ENCODE results near the gene TTC4. TPM values are rescaled to one million over a fixed set of nuclear protein-coding genes. Genes with fewer than 3 reads are reported as not detected.

Gene TTC4
- total RNA-seq, 1 experiment from 2014 or later = 34.7 TPM

DNA sequence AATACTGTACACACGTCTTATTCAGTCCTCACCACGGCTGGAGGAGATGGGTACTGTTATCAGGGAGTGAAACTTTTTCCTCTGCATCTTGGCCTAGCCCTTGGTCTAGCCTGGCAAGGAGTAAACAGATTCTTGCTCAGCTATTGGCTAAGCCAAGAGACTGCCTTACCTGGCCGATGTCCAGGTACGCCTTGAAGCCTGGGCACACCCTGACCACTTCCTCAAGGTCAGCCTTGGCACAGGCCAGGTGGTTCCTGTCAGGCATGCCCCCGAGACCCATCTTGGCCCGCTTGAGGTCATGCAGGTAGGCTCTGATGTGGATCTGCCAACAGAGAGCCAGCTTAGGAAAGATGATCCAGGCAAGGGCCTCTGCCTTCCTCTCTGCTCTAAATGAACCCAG, 66.5 kb downstream of the TTC4 start:
- no peaks in the 10 kb centered on the region for H3K9me2 ChIP-seq (replicated peaks; ENCODE audit: low read length)
- H3K9ac ChIP-seq (ENCODE audit: low read length) = no peak overlapping the region
- H3K79me2 ChIP-seq (ENCODE audit: low read length) = no peaks in the 10 kb centered on the region
- no peak overlapping the region for H3K27ac ChIP-seq (ENCODE audit: low read length)
- H3F3A ChIP-seq (ENCODE audit: low read length, unreplicated experiment) = no peaks in the 10 kb centered on the region
- H2AFZ ChIP-seq (ENCODE audit: low read length) = no peak overlapping the region
- H4K20me1 ChIP-seq (ENCODE audit: low read length) = no peaks in the 10 kb centered on the region
- CTCF ChIA-PET = no interaction called here
- no peaks in the 10 kb centered on the region for H3K27me3 ChIP-seq (ENCODE audit: low read length)
- DNase-seq (no peak), ATAC-seq (no peak)
- no peaks in the 10 kb centered on the region for H3K9me3 ChIP-seq (ENCODE audit: low read length)
- 0 out of 2 replicates have a peak, but pooled peaks cover 4% of the 10 kb centered on the region for H3K36me3 ChIP-seq (ENCODE audit: low read depth, low read length)
- no peak for TF ChIP-seq EZH2phosphoT487 (IDR thresholded peaks at IDR 0.05; ENCODE audit: borderline replicate concordance, low read length)
- TF ChIP-seq, protein P1, sequence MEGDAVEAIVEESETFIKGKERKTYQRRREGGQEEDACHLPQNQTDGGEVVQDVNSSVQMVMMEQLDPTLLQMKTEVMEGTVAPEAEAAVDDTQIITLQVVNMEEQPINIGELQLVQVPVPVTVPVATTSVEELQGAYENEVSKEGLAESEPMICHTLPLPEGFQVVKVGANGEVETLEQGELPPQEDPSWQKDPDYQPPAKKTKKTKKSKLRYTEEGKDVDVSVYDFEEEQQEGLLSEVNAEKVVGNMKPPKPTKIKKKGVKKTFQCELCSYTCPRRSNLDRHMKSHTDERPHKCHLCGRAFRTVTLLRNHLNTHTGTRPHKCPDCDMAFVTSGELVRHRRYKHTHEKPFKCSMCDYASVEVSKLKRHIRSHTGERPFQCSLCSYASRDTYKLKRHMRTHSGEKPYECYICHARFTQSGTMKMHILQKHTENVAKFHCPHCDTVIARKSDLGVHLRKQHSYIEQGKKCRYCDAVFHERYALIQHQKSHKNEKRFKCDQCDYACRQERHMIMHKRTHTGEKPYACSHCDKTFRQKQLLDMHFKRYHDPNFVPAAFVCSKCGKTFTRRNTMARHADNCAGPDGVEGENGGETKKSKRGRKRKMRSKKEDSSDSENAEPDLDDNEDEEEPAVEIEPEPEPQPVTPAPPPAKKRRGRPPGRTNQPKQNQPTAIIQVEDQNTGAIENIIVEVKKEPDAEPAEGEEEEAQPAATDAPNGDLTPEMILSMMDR (conservative IDR thresholded peaks at IDR 0.05; ENCODE audit: low read depth, low read length) = no peak
- TF ChIP-seq EZH2 (IDR thresholded peaks at IDR 0.05; ENCODE audit: low read length, unreplicated experiment) = no peak
- no TSS peak for BruUV-seq (replicated peaks)
- no peaks in the 10 kb centered on the region for H3K4me1 ChIP-seq (ENCODE audit: insufficient read depth, low read length)
- H3K4me3 ChIP-seq (ENCODE audit: low read length) = no peak overlapping the region
- intact Hi-C loops (cut with micrococcal nuclease) = no loop called here
- POLR2A ChIA-PET (ENCODE audit: unreplicated experiment) = no interaction called here
- no peak overlapping the region for H3K4me2 ChIP-seq (ENCODE audit: low read length)

DNA sequence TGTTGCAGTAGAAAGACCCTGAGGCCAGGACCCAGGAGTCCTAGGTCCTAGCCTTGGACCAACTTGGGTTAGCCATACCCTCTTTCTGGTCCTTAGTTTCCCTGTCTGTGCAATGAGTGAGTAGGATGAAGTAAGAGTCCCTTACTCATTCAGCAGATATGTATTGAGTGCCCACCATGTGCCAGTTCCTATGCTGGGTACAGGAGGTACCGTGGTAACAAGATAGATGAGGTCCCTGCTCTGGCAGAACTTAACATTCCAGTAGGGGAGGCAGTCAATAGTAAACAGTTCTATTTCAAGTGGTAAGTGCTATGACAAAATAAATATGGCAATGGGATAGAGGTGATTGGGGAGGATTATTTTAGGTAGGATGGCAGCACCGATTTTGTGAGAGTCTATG, 66.9 kb downstream of the TTC4 start:
- Histone ChIP-seq H3K4me2 (ENCODE audit: low read length) (no peak overlapping the region), H3K36me3 (ENCODE audit: low read depth, low read length) (0 out of 2 replicates have a peak, but pooled peaks cover 4% of the 10 kb centered on the region), H3K9me3 (ENCODE audit: low read length) (no peaks in the 10 kb centered on the region), H3K27ac (ENCODE audit: low read length) (no peak overlapping the region), H3K4me1 (ENCODE audit: insufficient read depth, low read length) (no peaks in the 10 kb centered on the region), H3K9ac (ENCODE audit: low read length) (no peak overlapping the region), H3K27me3 (ENCODE audit: low read length) (no peaks in the 10 kb centered on the region), H3K9me2 (replicated peaks; ENCODE audit: low read length) (no peaks in the 10 kb centered on the region), H2AFZ (ENCODE audit: low read length) (no peak overlapping the region), H3K79me2 (ENCODE audit: low read length) (no peaks in the 10 kb centered on the region), H3F3A (ENCODE audit: low read length, unreplicated experiment) (no peaks in the 10 kb centered on the region), H3K4me3 (ENCODE audit: low read length) (no peak overlapping the region), H4K20me1 (ENCODE audit: low read length) (no peaks in the 10 kb centered on the region)
- BruUV-seq (replicated peaks) = no TSS peak
- TF ChIP-seq, protein P1 (conservative IDR thresholded peaks at IDR 0.05; ENCODE audit: low read depth, low read length) = no peak
- TF ChIP-seq EZH2phosphoT487 (IDR thresholded peaks at IDR 0.05; ENCODE audit: borderline replicate concordance, low read length) (no peak), EZH2 (IDR thresholded peaks at IDR 0.05; ENCODE audit: low read length, unreplicated experiment) (no peak)
- DNase-seq (no peak), ATAC-seq (no peak)
- intact Hi-C loops (cut with micrococcal nuclease) = no loop called here
- ChIA-PET CTCF (no interaction called here), POLR2A (ENCODE audit: unreplicated experiment) (no interaction called here)

DNA sequence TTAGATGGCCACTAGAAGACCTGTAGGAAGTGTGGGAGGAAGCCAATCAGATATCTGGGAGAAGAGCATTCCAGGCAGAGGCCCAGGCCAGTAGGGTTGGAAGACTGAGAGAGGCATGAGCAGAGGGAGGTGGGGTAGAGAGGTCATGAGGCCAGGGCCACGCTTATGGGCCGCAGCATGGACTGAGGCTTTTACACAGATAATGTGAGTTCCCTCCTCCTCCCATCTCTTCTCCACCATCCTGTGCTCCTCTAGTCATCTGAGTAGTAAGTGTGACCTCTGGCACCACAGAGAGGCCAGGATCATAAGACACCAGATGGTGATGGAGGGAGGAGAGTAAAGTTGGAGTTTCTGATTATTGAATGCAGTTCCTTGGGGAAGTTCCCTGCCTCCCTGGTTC, 68.4 kb downstream of the TTC4 start:
- Histone ChIP-seq H3F3A (ENCODE audit: low read length, unreplicated experiment) (no peaks in the 10 kb centered on the region), H3K36me3 (ENCODE audit: low read depth, low read length) (0 out of 2 replicates have a peak, but pooled peaks cover 4% of the 10 kb centered on the region), H3K79me2 (ENCODE audit: low read length) (no peaks in the 10 kb centered on the region), H3K27me3 (ENCODE audit: low read length) (no peaks in the 10 kb centered on the region), H3K4me1 (ENCODE audit: insufficient read depth, low read length) (no peaks in the 10 kb centered on the region), H3K9me3 (ENCODE audit: low read length) (no peaks in the 10 kb centered on the region), H3K4me2 (ENCODE audit: low read length) (no peak overlapping the region), H2AFZ (ENCODE audit: low read length) (no peak overlapping the region), H3K4me3 (ENCODE audit: low read length) (no peak overlapping the region), H3K9ac (ENCODE audit: low read length) (no peak overlapping the region), H3K27ac (ENCODE audit: low read length) (no peak overlapping the region), H4K20me1 (ENCODE audit: low read length) (no peaks in the 10 kb centered on the region), H3K9me2 (replicated peaks; ENCODE audit: low read length) (no peaks in the 10 kb centered on the region)
- no peak for DNase-seq
- no peak for TF ChIP-seq EZH2 (IDR thresholded peaks at IDR 0.05; ENCODE audit: low read length, unreplicated experiment)
- TF ChIP-seq EZH2phosphoT487 (IDR thresholded peaks at IDR 0.05; ENCODE audit: borderline replicate concordance, low read length) = no peak
- TF ChIP-seq, protein P1 (conservative IDR thresholded peaks at IDR 0.05; ENCODE audit: low read depth, low read length) = no peak
- intact Hi-C loops (cut with micrococcal nuclease) = no loop called here
- ChIA-PET POLR2A (ENCODE audit: unreplicated experiment) (no interaction called here), CTCF (no interaction called here)
- BruUV-seq (replicated peaks) = no TSS peak
- no peak for ATAC-seq
